Smooth muscle cell (in vitro differentiated cells): Measurements from ENCODE around the gene CALM1. TPM values are rescaled to one million over a fixed set of nuclear protein-coding genes. Genes with fewer than 3 reads are reported as not detected.

Experiments used
- DNase-seq: peaks from one replicate; lab custom pipeline; 2025; ENCODE audit not compliant: unreplicated experiment; lab: John Stamatoyannopoulos, UW
- H2AFZ ChIP-seq: fragments of 200-600 bp; sonication (generic); 2 replicates; pipeline ENCODE4 v1.6.0; 2016; ENCODE audit warnings: antibody characterized with exemption, low read depth, mild to moderate bottlenecking
- H3F3A ChIP-seq: fragments of 200-600 bp; sonication (generic); 2 replicates; pipeline ENCODE4 v1.6.0; 2017; ENCODE audit warnings: antibody characterized with exemption, low read depth
- H3K27ac ChIP-seq: fragments of 200-600 bp; sonication (generic); 2 replicates; pipeline ENCODE4 v1.5.1; 2016; ENCODE audit warnings: low read depth, mild to moderate bottlenecking
- H3K27me3 ChIP-seq: fragments of 200-600 bp; sonication (generic); 2 replicates; pipeline ENCODE4 v1.6.1; 2016; ENCODE audit warnings: low read depth, mild to moderate bottlenecking
- H3K36me3 ChIP-seq: fragments of 200-600 bp; sonication (generic); 2 replicates; pipeline ENCODE4 v1.5.1; 2016; ENCODE audit warnings: low read depth
- H3K4me1 ChIP-seq: fragments of 200-600 bp; sonication (generic); 2 replicates; pipeline ENCODE4 v1.5.1; 2016; ENCODE audit warnings: low read depth
- H3K4me2 ChIP-seq: fragments of 200-600 bp; sonication (generic); 2 replicates; pipeline ENCODE4 v1.6.0; 2016; ENCODE audit warnings: mild to moderate bottlenecking
- H3K4me3 ChIP-seq: fragments of 200-600 bp; sonication (generic); 2 replicates; pipeline ENCODE4 v1.5.1; 2016; ENCODE audit warnings: mild to moderate bottlenecking
- H3K79me2 ChIP-seq: fragments of 200-600 bp; sonication (generic); 2 replicates; pipeline ENCODE4 v1.6.0; 2016; ENCODE audit warnings: low read depth, mild to moderate bottlenecking
- H3K9ac ChIP-seq: fragments of 200-600 bp; sonication (generic); 2 replicates; pipeline ENCODE4 v1.6.0; 2016; ENCODE audit warnings: low read depth
- H3K9me3 ChIP-seq: fragments of 200-600 bp; sonication (generic); replicated peaks from 2 replicates; pipeline ENCODE4 v1.5.1; 2016; ENCODE audit warnings: low read depth
- H4K20me1 ChIP-seq: fragments of 200-600 bp; sonication (generic); 2 replicates; pipeline ENCODE4 v1.6.0; 2016; ENCODE audit warnings: low read depth
- CTCF ChIP-seq: fragments of 200-600 bp; sonication (generic); IDR thresholded peaks from 2 replicates; pipeline ENCODE4 v1.5.1; 2017; ENCODE audit warnings: borderline replicate concordance, mild to moderate bottlenecking, antibody characterized with exemption; ENCODE audit not compliant: insufficient read depth, poor library complexity, severe bottlenecking
- WGBS: methylation state at CpG from one replicate; pipeline ENCODE4 v1.1.7; 2016; ENCODE audit warnings: low lambda C conversion rate; 5-methylcytosine and 5-hydroxymethylcytosine counted together
- polyA plus RNA-seq: library from polyadenylated mRNA; unstranded; fragments of >200 nt; fragmentation: Nextera tagmentation; extraction: Ambion mirVana; gene quantifications from 2 replicates; pipeline ENCODE4 v1.2.1, GENCODE V29; 2016
- total RNA-seq: library from RNA; depleted of rRNA; stranded (reverse); fragments of >200 nt; gene quantifications from 2 replicates; pipeline ENCODE4 v1.2.3, GENCODE V29; 2014

Gene CALM1
- total RNA-seq (289 and 302 TPM in 2 replicates), polyA plus RNA-seq (545 and 597 TPM in 2 replicates)

- peak within 1 kb of the TSS; percentile 6 for H3K27ac ChIP-seq
- peaks cover 22% of the 10 kb centered on the region for H3F3A ChIP-seq
- 2% methylated on average over 84 of the region's 89 CpGs for WGBS
- H3K9ac ChIP-seq, result peak within 1 kb of the TSS; percentile 81
- peaks cover 45% of the 10 kb centered on the region for H4K20me1 ChIP-seq
- TF ChIP-seq CTCF, result peak; percentile 8
- H3K4me1 ChIP-seq, result peaks cover 20% of the 10 kb centered on the region
- peak; percentile 88 for DNase-seq
- peaks cover 4% of the 10 kb centered on the region for H3K36me3 ChIP-seq
- H3K27me3 ChIP-seq, result no peaks in the 10 kb centered on the region
- peak within 1 kb of the TSS; percentile 90 for H2AFZ ChIP-seq
- no peaks in the 10 kb centered on the region for H3K9me3 ChIP-seq
- H3K4me3 ChIP-seq, result peak within 1 kb of the TSS; percentile 98
- H3K79me2 ChIP-seq, result peaks cover 44% of the 10 kb centered on the region
- peak within 1 kb of the TSS; percentile 94 for H3K4me2 ChIP-seq
Observed at GRCh38 chr14:90396341-90397339, at the start of gene CALM1. Gene CALM1, plus strand, starts transcription at chr14:90397029. Its CDS starts 202 bp downstream, at chr14:90397231.

GRCh38 chr14:90348270-90348669 lies 48.6 kb upstream of the CALM1 start:
- no peaks in the 10 kb centered on the region for H3K36me3 ChIP-seq
- no peaks in the 10 kb centered on the region for H3K27me3 ChIP-seq
- no peak overlapping the region for H3K27ac ChIP-seq
- no peak for DNase-seq
- no peaks in the 10 kb centered on the region for H3K4me1 ChIP-seq
- no peak overlapping the region for H2AFZ ChIP-seq
- no peak overlapping the region for H3K4me3 ChIP-seq
- H3K9ac ChIP-seq, result no peak overlapping the region
- H3K79me2 ChIP-seq, result no peaks in the 10 kb centered on the region
- 88% methylated on average over 2 of the region's 2 CpGs for WGBS
- TF ChIP-seq CTCF, result no peak
- no peak overlapping the region for H3K4me2 ChIP-seq
- H4K20me1 ChIP-seq, result no peaks in the 10 kb centered on the region
- no peaks in the 10 kb centered on the region for H3K9me3 ChIP-seq
- H3F3A ChIP-seq, result no peaks in the 10 kb centered on the region

- no peak overlapping the region for H3K4me2 ChIP-seq
- no peak overlapping the region for H3K4me3 ChIP-seq
- H3K9ac ChIP-seq, result no peak overlapping the region
- H3K79me2 ChIP-seq, result no peaks in the 10 kb centered on the region
- H3F3A ChIP-seq, result no peaks in the 10 kb centered on the region
- no peaks in the 10 kb centered on the region for H3K36me3 ChIP-seq
- no peak overlapping the region for H3K27ac ChIP-seq
- H3K9me3 ChIP-seq, result no peaks in the 10 kb centered on the region
- H3K27me3 ChIP-seq, result no peaks in the 10 kb centered on the region
- no peak for DNase-seq
- H3K4me1 ChIP-seq, result no peaks in the 10 kb centered on the region
- no peaks in the 10 kb centered on the region for H4K20me1 ChIP-seq
- H2AFZ ChIP-seq, result no peak overlapping the region
- no peak for TF ChIP-seq CTCF
- WGBS, result 76% methylated on average over 4 of the region's 4 CpGs
Observed at GRCh38 chr14:90349739-90350138, 47.1 kb upstream of the CALM1 start.
